GM12865 (cell line): ENCODE results near the gene CTPS1.

Experiments
- DNase-seq: peaks from one replicate; pipeline ENCODE4 v3.0.0; 2010; ENCODE audit warnings: low read depth
- H3K4me3 ChIP-seq: 2 replicates; pipeline ENCODE4 v1.5.1; 2011; ENCODE audit warnings: mild to moderate bottlenecking, low read depth, low read length, control low read depth
- TF ChIP-seq, protein P1 (sequence below): IDR thresholded peaks from 2 replicates; pipeline ENCODE4 v1.5.1; 2011; ENCODE audit warnings: low read length, control low read depth, low read depth, inconsistent platforms; ENCODE audit not compliant: insufficient read depth; ENCODE audit errors: missing control alignments

CTPS1 gene

DNA sequence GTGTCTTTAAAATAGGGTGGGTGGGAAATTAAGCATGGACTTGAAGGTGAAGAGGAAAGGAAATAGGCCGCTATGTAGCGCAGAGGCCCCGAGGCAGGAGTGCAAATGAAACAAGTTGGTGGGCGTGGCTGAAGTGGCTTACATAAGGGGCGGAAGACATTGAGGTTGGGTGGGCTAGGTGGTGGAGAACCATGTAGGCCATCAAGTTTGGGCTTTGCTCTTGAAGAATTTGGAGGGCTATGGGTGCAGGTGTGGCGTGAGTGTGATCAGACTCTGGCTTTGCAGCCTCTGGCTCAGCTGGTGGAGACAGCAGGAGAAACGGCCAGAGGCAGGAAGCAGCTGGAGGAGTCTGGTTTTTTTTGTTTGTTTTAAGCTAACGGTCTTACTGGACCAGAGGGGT, 35.4 kb downstream of the CTPS1 start:
- DNase-seq: no peak
- TF ChIP-seq, protein P1, sequence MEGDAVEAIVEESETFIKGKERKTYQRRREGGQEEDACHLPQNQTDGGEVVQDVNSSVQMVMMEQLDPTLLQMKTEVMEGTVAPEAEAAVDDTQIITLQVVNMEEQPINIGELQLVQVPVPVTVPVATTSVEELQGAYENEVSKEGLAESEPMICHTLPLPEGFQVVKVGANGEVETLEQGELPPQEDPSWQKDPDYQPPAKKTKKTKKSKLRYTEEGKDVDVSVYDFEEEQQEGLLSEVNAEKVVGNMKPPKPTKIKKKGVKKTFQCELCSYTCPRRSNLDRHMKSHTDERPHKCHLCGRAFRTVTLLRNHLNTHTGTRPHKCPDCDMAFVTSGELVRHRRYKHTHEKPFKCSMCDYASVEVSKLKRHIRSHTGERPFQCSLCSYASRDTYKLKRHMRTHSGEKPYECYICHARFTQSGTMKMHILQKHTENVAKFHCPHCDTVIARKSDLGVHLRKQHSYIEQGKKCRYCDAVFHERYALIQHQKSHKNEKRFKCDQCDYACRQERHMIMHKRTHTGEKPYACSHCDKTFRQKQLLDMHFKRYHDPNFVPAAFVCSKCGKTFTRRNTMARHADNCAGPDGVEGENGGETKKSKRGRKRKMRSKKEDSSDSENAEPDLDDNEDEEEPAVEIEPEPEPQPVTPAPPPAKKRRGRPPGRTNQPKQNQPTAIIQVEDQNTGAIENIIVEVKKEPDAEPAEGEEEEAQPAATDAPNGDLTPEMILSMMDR: no peak
- H3K4me3 ChIP-seq: no peak overlapping the region

GRCh38 chr1:41015281-41015896, 35.9 kb downstream of the CTPS1 start:
- DNase-seq: no peak
- TF ChIP-seq, protein P1: no peak
- H3K4me3 ChIP-seq: no peak overlapping the region

DNA sequence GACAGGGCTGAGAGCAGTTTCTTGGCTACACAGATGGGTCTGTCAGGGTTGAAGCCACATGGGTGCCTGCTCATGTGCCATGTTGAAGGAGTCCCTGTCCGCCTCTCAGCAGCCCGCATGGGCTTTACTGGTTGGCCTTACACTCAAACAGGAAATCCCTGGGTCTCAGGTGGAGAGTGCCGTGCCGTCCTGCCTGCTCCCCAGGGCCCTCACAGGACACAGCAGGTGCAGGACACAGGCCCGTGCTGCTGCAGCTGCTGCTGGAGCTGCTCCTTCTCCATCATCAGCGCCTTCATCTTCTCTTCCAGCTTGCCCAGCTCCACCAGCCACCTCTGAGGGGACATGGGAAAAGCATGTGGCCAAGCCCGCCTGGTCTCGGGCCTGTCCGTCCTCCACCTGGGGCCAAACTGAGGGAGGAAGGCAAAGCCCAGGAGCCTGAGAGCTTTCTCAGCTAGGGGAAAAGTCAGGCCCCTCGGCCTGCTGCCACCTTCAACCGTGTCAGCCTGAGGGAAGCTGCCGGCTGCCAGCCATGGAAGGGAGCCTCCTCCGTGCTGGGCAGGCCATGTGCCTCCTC, 36.5 kb downstream of the CTPS1 start:
- TF ChIP-seq, protein P1: no peak
- no peak for DNase-seq
- H3K4me3 ChIP-seq: no peak overlapping the region

- no peak for DNase-seq
- no peak overlapping the region for H3K4me3 ChIP-seq
- TF ChIP-seq, protein P1: no peak
These were observed 37.9 kb downstream of the CTPS1 start for GRCh38 chr1:41017141-41018017.

DNA sequence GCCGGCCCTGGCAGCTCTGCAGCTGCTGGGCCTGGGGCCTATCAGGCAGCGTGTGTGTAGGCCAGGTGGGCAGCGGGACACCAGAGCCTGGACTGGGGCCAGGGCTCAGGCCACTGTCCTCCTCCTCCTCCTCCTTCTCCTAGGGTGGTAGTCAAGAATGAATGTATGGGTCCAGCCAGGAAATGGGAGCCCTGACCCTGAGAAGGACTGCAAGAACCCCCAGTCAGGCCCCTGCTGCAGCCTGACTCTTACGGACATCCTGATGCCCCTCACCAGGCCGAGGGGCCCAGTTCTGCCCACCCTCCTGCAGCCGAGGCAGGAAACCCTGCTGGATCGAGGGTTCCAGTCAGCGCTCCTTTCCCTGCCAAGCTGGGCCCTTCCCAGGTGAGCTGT, 38.5 kb downstream of the CTPS1 start:
- H3K4me3 ChIP-seq: no peak overlapping the region
- TF ChIP-seq, protein P1: no peak
- DNase-seq: no peak

GRCh38 chr1:41019353-41019745, 39.9 kb downstream of the CTPS1 start:
- no peak overlapping the region for H3K4me3 ChIP-seq
- TF ChIP-seq, protein P1: no peak
- no peak for DNase-seq
